ELF-1 (cell line): ENCODE data around the gene PLA2G3.

Experiments used
- DNase-seq: peaks from one replicate; pipeline ENCODE4 v3.0.0-alpha.2; 2016; ENCODE audit warnings: low read depth, low spot score

The PLA2G3 gene

DNA sequence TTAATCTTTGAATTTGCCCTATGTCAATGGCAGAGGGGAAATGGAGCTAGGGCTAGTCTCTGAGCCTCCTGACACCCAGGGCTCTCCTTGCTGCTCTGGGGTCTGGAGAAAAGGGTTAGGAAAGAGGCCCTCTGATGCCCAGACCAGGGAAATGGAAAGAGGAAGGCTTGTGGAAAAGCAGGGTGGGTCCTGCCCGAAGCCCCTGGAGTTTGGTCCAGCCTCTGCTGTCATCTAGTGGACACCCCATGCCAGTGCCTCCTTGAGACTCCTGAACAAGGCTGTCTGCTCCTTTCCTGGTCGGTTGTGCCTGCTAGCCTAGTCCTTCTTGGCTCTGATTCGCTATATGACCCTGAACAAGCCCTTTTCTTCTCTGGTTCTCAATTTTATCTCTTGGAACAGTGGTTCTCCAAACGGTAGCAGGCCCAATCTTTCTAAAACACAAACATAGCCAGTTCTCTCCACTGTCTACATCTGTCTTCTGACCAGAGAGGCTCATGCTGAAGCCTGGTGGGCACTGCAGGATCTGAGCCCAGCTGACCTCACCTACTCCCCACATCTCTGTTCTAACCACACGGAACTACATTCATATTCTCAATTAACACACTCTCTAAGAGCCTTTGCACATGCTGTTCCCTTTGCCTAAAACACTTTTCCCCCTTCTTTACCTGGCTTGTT is 8.8 kb upstream of the PLA2G3 start:
- DNase-seq, result peak; percentile 91

DNA sequence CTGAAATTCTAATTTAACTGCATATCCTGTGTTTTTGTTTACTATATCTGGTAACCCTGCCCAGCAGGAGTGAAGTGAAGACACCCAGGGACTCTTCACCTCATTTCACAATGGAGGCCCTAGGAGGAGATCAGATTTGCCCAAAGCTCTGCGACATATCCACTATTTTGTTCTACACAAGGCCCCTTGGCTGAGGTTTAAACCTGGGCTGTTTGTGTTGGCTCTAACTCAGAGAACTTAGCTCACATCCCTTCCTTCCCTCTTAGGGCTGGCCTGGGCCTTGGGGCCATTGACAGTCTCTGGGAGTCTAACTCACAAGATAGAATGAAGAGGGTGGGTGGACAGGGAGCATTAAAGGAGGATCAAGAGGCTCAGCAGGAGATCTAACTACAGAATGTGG is 8.2 kb upstream of the PLA2G3 start:
- DNase-seq, result no peak

DNA sequence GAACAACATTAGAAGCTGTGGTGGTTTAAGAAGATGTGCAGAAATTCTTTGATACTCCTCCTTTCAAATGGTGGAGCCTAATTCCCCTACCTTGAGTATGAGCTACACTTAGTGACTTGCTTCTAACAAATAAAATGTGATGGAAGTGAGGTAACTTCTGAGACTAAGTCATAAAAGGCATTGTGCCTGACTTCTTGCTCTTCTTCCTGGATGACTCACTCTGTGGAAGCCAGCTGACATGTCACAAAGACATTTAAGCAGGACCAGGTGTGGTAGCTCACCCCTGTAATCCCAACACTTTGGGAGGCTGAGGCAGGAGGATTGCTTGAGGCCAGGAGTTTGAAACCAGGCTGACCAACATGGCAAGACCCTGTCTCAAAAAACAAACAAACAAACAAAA is 3.9 kb upstream of the PLA2G3 start:
- DNase-seq, result no peak

DNA sequence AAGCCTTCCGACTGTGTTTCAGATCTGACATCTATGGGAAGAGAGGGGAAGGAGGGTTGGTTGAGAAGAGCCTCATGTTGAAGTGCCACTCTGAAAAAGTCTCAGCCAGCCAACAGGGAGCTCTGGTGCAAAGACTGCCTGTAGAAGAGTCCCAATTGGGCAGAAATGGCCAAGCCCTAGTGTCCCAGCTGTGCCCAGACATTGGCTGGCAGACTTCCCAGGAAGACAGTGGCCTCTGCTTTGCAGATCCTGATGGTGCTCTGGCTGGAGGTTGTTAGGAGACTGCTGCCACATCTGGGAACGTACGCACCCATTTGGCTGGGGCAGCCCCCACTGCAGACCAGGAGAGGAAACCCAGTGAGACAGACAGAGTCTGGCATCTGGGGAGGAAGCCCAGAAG is 3.2 kb upstream of the PLA2G3 start:
- DNase-seq, result no peak

DNA sequence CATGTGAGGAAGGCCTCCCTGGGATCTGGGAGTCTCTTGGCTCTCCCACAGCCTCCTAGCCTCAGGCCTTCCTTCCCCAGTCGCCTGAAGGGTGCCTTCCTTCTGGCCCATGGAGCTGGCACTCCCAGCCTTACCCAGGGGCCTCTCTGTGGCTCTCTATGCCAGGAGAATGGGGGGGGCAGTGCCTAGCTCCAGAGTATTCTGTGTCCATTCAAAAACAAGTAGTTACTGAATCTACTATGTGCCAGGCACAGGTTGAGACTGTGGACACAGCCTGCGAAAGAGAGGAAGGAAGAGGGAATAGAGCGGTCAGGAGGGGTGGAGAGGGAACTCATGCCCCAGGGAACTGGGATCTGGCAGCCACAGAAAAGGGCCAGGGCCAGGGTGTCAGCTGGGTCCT is 2.7 kb upstream of the PLA2G3 start:
- no peak for DNase-seq

DNA sequence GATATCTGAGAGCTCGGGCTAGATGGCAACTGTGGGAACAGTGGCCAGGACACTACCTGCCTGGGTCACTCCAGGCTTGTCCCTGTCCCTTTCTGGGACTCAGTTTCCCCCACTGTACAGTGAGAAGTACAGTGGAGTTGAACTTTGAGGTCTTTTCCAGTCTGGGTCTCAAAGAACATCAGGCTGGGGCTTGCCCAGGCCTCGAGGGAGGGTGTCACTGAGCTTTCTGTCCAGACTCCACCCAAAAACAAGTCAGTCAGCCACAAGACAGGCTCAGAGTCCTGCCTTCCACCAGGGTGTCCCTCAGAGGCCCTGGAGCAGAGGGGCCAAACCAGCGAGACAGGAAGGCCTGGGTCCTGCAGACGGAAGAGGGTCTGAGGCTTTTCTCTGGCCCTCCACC is 2.0 kb upstream of the PLA2G3 start:
- DNase-seq, result no peak

DNA sequence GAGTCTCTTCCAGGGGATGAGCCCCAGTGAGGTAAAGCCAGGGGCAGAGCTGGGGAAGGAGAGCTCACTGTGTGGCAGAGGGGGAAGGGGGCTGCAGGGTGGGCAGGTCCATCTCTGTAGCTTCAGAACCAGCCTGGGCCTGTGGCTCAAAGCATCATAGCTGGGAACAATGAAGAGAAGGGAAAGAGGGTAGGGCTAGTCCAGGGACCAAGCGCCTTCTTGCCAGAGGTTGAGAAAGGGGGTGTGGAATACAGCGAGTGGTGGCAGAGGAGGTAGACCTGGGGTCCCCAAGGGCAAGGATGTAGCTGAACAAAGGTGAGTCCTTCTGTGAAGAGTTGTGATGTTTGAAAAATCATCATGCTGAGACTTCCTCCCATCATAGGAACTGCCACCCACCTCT is 1.2 kb upstream of the PLA2G3 start:
- DNase-seq, result no peak

DNA sequence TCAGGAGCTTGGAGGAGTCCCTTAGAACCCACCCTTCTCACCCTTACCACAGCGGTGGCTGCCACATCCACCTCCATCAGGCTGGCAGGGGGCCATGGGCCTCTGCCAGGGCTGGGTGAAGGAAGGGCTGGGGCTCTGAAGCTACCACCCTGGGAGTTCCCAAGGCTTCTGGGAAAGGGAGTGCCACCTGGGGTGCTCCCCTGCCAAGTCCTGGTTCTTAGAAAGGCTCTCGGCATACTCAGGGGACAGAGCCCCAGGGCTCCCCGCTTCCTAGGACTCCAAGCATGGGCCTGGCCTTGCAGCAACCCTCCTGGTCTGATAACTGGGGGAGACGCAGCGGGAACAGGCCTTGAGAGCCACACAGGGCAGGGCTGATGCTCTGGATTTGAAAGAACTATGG is 438 bp upstream of the PLA2G3 start:
- no peak for DNase-seq

DNA sequence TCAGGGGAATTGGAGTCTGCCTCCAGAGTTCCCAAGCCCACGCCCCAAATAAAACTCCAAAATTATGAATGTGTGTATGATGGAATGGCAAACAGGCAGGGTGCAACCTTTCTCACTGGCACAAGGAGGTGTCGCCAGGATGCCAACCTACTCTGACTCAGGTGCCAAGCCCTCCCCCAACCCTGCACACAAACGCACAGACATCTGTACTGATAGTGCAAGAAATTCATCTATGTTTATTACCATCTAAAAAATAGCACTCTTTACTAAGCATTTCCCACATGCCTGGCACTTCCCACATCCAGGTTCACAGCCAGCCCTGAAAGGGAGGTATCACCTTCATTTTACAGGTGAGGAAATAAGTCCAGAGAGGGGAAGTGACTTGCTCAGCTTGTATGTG is 1.2 kb downstream of the PLA2G3 start:
- DNase-seq, result no peak

DNA sequence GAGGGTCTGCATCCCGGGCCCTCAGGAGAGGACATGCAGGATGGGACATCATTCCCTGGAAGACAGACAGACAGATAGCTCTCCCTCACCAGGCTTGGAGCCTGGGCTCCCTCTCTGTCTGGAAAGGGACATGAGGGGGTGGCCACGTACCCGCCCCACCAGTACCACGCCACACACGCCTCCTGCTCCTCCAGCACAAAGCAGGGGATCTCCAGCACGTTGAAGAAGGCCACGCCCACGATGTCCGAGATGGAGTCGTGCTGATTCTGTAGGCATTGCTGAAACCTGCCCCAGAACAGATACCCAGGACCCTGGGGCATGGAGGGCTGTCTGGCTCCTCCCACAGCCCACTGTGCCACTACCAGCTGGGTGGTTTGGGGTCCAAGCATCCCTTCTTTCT is 2.2 kb downstream of the PLA2G3 start:
- DNase-seq, result no peak

DNA sequence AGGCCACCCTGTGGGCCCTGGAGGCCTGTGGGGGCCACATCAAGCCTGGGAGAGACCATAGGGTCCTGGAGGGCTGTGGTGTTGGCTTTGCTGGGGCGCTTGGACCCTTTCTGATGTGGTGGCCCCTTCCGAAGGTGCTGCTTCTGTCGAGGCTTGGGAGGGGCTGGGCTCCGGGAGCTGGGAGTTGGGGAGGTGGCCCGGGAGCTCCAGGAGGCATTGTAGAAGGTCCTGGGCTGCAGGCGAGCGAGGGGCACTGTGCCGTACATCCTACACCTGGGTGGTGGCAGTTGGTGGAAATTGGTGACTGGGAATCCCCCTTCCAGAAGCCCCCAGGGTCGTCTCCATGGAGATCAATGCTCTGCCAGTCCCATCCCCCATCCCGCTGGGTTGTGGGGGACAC is 2.6 kb downstream of the PLA2G3 start:
- no peak for DNase-seq

DNA sequence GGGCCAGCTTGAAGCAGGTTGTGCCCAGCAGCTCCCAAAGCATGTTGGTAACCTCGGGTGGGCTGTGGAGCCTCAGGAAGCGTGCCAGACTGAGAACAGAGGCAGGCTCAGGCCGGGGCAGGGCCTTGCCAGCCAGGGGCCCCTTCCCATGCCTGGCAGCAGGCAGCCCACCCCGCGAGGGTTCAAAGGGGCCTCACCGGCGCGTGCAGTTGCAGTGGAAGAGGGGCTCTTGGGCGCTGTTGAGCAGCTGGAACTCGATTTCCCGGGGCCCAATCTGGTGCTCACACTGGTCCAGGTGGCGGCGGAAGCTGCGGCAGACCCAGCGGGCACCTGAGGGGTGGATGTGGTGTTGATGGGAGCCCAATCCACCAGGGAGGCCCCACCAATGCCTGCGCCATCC is 3.6 kb downstream of the PLA2G3 start:
- no peak for DNase-seq

DNA sequence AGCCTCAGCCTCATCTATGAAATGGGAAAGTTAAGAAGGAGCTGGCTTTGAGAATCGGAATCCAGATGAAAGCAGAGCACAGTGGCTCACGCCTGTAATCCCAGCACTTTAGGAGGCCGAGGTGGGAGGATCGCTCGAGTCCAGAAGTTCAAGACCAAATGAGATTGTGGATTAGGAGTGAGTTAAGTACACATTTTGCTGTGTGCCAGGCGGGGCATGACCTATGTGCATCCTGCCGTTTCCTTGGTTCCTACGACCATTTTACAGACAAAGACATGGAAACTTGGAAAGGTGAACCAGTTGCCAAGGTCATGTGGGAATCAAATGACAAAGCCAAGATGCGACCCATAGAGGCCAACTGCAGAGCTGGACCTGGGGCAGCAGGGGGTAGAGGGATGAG is 4.2 kb downstream of the PLA2G3 start:
- DNase-seq, result no peak

DNA sequence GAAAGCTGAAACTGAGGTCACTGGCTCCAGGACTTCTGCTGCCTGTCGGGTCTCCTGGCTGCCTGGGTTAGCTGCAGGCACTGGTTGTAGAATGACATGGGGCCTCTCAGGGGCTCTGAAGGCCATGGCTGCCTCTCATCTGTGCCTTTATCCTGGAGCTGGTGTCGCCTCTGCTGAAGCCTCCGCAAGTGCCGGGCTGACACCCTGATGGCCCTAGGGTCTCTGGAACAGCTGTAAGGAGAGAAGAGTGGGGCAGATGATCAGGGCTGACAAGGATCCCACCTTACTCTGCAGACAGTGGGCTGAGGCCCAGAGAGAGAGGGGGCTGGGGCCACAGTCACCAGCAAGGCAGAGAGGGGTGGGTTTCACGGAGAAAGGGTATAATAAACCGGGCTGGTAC is 4.6 kb downstream of the PLA2G3 start:
- DNase-seq, result no peak

DNA sequence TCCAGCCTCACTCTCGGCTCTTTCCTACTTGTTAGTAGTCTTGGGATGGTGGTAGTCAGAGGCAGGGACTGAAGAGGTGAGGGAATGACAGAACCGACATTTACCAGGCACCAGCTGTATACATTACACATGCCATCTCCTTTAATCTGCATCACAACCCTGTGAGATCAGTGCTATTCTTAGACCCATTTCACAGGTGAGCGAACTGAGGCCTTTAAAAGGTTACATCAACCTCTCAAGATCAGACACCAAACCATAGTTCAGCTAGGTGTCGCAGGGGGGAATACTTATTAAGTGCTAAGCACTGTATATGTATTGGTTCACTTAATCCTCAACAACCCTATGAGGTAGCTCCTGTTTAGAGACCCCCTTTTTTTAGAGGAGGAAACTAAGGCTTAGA is 5.6 kb downstream of the PLA2G3 start:
- no peak for DNase-seq

DNA sequence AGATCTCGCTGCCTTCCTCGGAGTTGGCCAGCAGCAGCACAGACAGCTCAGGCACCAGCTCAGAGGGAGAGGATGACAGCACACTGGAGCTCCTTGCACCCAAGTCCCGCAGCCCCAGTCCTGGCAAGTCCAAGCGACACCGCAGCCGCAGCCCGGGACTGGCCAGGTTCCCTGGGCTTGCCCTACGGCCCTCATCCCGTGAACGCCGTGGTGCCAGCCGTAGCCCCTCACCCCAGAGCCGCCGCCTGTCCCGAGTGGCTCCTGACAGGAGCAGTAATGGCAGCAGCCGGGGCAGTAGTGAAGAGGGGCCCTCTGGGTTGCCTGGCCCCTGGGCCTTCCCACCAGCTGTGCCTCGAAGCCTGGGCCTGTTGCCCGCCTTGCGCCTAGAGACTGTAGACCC is 6.4 kb downstream of the PLA2G3 start:
- no peak for DNase-seq

DNA sequence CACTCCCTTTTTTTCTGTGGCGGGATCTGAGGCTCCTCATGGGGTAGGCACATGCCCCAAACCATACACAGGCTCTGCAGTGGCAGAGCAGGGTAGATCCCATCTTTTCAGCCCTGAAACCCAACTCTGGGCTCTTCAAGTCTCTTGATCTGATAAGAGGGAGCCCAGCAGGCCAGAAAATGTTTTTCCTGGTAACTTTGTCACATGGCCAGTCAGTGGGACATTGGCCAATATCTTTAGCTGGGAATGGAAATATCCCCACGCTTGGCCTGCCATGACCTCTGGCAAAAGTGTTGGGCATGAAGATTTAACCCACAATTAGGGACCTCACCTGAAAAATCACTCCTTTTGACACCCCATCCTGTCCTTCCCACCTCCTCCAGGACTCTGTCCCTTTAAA is 9.4 kb downstream of the PLA2G3 start:
- no peak for DNase-seq

DNA sequence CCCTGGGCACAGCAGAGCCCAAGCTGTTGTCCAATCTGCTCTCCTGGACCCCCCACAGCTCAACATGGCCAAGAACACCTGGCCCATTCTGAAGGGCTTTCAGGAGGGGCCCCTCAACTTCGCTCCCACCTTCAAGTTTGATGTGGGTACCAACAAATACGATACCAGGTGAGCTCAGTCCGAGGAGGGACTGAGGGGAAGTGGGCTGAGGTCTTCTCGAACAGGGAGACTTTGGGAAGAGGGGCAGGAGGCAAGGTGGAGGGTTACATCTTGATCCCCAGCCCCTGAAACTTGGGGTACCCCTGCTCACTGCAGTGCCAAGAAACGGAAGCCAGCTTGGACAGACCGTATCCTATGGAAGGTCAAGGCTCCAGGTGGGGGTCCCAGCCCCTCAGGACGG is 12.2 kb downstream of the PLA2G3 start:
- DNase-seq, result no peak

DNA sequence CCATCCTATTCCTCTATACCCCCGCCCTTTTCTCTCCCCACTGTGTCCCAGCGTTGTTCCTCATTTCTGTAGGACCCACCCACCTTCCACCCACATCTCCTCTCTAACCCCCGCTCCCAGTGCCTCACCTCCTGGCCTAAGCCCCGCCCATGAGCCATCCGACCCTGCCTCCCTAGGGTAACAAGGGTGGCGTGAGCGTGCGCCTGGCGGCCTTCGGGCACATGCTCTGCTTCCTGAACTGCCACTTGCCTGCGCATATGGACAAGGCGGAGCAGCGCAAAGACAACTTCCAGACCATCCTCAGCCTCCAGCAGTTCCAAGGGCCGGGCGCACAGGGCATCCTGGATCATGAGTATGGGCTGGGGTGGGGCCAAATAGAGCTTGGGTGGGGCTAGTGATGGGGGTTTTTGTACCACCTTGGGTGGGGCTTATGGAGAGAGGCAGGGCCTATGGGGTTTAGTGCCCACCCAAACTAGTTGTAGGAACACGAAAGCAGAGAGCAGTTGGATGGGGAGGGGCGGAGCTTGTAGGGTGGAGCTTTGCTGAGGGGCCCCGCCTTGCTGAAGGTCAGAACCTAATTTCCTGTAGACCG is 13.0 kb downstream of the PLA2G3 start:
- peak; percentile 44 for DNase-seq

DNA sequence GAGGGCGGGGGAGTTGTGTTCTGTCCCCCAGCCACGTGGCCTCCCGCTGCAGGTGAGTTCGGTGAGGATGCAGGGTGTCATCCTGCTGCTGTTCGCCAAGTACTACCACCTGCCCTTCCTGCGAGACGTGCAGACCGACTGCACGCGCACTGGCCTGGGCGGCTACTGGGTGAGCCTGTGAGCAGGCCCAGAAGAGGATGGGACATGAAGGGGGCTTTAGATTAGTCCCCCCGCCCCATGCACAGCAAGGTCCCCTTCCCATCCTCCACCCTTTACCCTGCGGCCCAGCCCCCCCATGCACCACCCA is 13.5 kb downstream of the PLA2G3 start:
- no peak for DNase-seq

DNA sequence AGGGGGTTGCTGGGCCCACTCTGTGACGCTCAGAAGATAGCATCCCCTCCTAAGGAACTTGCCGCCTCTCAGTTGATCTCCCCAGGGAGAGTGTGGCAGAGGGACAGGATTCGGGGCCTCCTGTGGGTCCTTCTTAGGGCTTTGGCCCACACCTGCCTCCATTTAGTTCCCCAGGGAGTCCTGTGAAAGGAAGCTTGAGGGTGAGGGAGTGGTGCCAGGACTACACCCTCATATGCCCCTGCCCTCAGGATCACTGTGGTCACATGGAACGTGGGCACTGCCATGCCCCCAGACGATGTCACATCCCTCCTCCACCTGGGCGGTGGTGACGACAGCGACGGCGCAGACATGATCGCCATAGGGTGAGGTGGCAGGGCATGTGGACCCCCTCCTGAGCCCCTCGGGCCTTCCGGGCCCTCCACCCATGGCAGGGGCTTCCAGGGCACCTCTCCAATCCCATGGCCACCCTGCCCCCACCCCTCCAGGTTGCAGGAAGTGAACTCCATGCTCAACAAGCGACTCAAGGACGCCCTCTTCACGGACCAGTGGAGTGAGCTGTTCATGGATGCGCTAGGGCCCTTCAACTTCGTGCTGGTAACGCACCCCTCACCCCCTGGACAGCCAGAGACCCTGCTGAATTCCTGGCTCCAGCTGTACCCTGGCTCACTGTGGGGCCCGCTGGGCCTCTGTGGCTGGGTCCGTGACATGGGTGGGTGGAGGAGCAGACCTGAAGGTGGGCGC is 14.0 kb downstream of the PLA2G3 start:
- DNase-seq, result no peak

DNA sequence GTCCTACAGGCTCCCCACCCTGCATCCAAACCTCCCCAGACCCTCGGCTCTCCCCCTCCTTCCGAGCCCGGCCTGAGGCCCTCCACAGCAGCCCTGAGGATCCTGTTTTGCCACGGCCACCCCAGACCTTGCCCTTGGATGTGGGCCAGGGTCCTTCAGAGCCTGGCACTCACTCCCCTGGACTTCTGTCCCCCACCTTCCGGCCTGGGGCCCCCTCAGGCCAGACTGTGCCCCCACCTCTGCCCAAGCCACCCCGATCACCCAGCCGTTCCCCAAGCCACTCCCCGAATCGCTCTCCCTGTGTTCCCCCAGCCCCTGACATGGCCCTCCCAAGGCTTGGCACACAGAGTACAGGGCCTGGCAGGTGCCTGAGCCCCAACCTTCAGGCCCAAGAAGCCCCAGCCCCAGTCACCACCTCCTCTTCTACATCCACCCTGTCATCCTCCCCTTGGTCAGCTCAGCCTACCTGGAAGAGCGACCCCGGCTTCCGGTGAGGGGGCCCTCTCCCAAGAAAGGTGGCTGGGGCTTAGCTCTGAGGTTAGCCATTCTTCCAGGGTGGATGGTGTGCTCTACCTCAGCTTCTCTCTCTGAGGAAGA is 14.7 kb downstream of the PLA2G3 start:
- DNase-seq, result no peak

DNA sequence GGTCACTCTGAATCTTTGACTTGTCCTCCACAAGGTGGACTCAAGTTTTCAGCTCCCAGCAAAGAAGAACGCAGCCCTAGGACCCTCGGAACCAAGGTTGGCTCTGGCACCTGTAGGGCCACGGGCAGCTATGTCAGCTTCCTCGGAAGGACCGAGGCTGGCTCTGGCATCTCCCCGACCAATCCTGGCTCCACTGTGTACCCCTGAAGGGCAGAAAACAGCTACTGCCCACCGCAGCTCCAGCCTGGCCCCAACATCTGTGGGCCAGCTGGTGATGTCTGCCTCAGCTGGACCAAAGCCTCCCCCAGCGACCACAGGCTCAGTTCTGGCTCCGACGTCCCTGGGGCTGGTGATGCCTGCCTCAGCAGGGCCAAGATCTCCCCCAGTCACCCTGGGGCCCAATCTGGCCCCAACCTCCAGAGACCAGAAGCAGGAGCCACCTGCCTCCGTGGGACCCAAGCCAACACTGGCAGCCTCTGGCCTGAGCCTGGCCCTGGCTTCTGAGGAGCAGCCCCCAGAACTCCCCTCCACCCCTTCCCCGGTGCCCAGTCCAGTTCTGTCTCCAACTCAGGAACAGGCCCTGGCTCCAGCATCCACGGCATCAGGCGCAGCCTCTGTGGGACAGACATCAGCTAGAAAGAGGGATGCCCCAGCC is 15.4 kb downstream of the PLA2G3 start:
- DNase-seq, result no peak
